Measurements from ENCODE around the gene CDK5RAP1. TPM values are rescaled to one million over a fixed set of nuclear protein-coding genes. Genes with fewer than 3 reads are reported as not detected.

CDK5RAP1 gene
- total RNA-seq, 1 experiment from 2014 or later, result 31.9 TPM

Other genes starting within 250 kb of the CDK5RAP1 start
- gene BPIFA2, start 233.4 kb downstream of the CDK5RAP1 start, total RNA-seq (2014; rRNA removed; shearing (Covaris generic)), result not detected in 2 replicates
- not detected in 2 replicates for gene BPIFA3, start 184.2 kb downstream of the CDK5RAP1 start, total RNA-seq (2014; rRNA removed; shearing (Covaris generic))
- not detected in 2 replicates for gene BPIFA1, start 165.5 kb downstream of the CDK5RAP1 start, total RNA-seq (2014; rRNA removed; shearing (Covaris generic))
- not detected in 2 replicates for gene BPIFB1, start 118.3 kb downstream of the CDK5RAP1 start, total RNA-seq (2014; rRNA removed; shearing (Covaris generic))
- gene SNTA1, start 42.2 kb upstream of the CDK5RAP1 start, total RNA-seq (2014; rRNA removed; shearing (Covaris generic)), result 2.5 and 3.2 TPM in 2 replicates
- 3.6 and 5.1 TPM in 2 replicates for gene CBFA2T2, start 88.6 kb upstream of the CDK5RAP1 start, total RNA-seq (2014; rRNA removed; shearing (Covaris generic))

Measured in Daoy (cell line).